Measurements from ENCODE around the gene TNC.
"Not testable (repeated sequence)": the region's sequence is repeated elsewhere in the genome, so short reads cannot be mapped to it uniquely, and the experiment has no call there.

The TNC gene

GRCh38 chr9:115143689-115144088, 25.7 kb upstream of the TNC start:
- no peak for TF ChIP-seq GATA1 (IDR thresholded peaks at IDR 0.05; ENCODE audit: low read depth, low read length)
- TF ChIP-seq POLR2A (IDR thresholded peaks at IDR 0.05; ENCODE audit: low read length): no peak
- no peak for DNase-seq

DNA sequence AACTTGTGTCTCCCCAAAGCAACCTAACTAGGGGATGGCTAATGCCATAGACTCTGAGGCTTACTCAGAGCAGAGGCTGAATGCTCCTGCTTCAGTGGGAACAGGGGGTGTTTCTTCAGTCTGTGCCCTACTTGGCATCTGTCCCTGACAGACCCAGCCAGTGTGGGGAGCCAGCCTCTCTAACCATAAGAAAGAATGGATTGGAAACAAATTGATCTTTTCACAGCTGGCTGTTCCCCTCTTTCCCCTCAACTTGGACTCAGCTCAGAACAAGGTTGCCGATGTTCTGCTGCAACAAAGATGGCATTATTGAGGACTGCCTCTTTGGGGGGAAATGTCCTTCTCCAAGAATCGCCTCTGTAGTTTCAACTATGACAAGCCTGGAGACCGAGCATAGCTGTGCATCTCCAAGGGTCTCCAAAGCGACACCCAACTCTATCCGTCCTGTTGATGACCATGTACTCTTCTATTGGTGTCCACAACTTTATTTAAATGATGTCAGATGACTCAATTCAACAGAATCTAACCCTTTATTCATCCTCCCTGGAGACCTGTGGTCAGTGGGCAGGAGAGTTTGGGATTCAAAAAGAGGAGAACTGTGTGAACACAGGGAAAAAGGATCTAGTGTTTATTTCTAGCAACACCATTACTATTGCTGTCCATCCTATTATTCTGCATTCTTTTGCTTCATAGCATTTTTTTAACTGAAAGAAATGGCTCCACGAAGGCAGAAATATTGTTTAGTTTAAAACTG, 24.7 kb upstream of the TNC start:
- DNase-seq: no peak
- no peak for TF ChIP-seq POLR2A (IDR thresholded peaks at IDR 0.05; ENCODE audit: low read length)
- no peak for TF ChIP-seq GATA1 (IDR thresholded peaks at IDR 0.05; ENCODE audit: low read depth, low read length)

DNA sequence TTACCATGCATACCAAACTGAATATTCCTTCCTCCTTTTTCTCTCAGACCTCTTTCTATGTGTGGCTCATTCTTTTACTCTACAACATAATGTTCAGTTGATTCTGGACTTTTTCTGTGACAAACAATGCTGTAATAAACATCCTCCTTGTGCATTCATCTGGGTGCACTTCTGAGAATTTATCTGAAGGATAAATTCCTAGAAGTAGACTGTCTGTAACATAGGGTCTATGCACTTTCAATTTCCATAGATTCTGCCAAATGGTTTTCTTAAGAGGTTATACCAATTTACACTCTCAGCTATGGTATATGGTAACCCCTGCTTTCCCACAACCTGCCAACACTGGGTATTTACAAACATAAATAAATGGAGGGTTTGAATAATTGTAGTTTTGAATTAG, 24.1 kb upstream of the TNC start:
- TF ChIP-seq GATA1 (IDR thresholded peaks at IDR 0.05; ENCODE audit: low read depth, low read length) (no peak), POLR2A (IDR thresholded peaks at IDR 0.05; ENCODE audit: low read length) (no peak)
- no peak for DNase-seq

GRCh38 chr9:115141612-115142011, 23.7 kb upstream of the TNC start:
- no peak for DNase-seq
- TF ChIP-seq GATA1 (IDR thresholded peaks at IDR 0.05; ENCODE audit: low read depth, low read length): no peak
- TF ChIP-seq POLR2A (IDR thresholded peaks at IDR 0.05; ENCODE audit: low read length): no peak

GRCh38 chr9:115138151-115138550, 20.2 kb upstream of the TNC start:
- TF ChIP-seq GATA1 (IDR thresholded peaks at IDR 0.05; ENCODE audit: low read depth, low read length) (no peak), POLR2A (IDR thresholded peaks at IDR 0.05; ENCODE audit: low read length) (no peak)
- no peak for DNase-seq

DNA sequence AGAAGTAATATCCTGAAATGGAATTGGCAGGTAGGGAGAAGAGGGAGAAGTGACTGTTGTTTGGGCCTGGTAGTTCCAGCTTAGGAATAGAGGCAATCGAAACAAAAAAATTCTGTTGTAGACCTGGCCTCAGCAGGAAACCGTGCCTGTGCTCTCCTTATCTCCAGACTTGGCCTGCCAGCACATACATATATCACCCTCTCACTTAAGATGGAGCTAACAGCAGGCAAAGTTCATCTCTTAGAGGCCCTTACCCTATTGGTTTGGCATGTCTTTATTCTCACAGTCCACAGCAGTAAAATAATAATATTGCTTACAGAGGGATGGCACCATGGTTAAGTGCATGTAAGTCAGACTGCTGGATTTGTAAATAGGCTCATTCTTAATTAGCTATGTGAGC, 19.6 kb upstream of the TNC start:
- TF ChIP-seq GATA1 (IDR thresholded peaks at IDR 0.05; ENCODE audit: low read depth, low read length) (no peak), POLR2A (IDR thresholded peaks at IDR 0.05; ENCODE audit: low read length) (no peak)
- DNase-seq: no peak

DNA sequence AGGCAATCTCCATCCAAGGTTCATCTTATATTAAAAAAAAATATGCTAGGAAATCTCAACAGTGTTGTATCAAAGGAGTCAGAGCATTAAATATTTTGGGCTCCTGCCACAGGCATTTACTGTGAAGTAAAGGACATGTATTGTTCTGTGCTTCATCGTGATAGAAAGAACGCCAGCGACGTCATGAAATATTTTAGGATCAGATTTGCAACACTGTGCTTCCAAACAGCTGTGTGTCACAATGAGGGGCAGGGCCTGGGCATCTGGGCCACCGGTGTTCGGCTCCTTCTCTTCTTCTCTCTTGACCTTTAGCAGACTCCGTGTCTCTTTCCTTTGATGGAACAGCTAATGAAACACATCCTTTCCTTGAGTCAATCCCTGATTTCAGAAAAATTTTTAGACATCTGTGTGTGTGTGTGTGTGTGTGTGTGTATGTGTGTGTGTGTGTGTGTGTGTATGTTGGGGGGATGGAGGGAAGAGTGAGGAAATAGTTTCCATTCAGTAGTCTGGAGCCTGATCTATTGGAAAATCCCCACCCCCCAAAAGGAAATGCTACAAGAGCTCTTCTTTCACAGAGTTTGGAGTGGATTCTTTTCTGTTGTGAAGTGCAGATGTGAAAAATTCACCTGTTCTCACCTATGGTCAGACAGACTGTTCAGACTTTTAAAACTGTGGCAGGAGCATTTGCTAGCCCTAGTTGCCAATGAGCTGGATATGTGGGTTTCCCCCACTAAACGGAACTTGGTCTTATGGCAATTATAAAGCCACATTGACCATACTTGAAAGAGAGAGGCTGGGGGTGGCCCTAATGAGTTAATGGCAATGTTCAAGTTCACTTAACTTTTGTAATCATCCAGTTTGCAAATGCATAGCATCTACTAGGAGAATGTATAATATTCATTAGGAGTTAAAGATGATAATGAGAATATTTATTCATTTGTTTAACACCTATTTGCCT, 18.1 kb upstream of the TNC start:
- TF ChIP-seq POLR2A (IDR thresholded peaks at IDR 0.05; ENCODE audit: low read length) (no peak), GATA1 (IDR thresholded peaks at IDR 0.05; ENCODE audit: low read depth, low read length) (no peak)
- DNase-seq: no peak

DNA sequence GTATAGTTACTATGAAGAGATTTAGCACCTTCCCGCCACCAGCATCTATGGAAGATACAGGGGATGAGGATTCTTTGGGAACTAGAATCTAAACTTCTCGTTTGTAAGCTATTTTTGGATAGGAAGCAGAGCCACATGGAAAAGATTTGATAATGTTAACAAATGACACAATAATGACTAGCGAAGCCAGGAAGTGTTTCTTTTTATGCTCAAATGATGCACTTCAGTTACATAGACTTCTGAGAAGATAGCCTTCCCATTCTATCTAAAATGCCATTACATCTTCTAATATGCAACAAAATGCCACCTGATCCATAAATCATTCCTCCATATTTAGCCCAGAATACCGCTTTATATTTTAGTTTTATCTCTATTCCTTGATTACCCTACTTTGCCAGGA, 17.0 kb upstream of the TNC start:
- TF ChIP-seq POLR2A (IDR thresholded peaks at IDR 0.05; ENCODE audit: low read length) (no peak), GATA1 (IDR thresholded peaks at IDR 0.05; ENCODE audit: low read depth, low read length) (no peak)
- no peak for DNase-seq

- TF ChIP-seq GATA1 (IDR thresholded peaks at IDR 0.05; ENCODE audit: low read depth, low read length) (no peak), POLR2A (IDR thresholded peaks at IDR 0.05; ENCODE audit: low read length) (no peak)
- DNase-seq: no peak
Observed at GRCh38 chr9:115133649-115134048, 15.7 kb upstream of the TNC start.

DNA sequence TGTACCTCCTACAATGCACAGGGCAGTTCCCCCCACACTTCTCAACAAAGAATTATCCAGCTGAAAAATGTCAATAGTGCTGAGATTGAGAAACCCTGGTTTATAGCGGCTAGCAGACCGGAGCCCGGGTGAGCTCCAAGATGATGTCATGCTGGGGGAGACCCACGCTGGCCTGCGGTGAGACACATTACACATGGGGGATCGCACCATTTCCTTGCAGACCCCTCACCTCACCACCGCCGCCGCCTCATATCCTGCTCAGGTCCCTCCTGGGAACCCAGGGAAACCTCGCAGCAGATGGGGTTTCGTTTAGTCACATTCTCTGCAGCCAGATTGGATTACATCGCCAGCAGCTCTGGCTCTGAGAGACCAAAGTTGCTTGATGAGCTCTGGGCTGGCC, 14.7 kb upstream of the TNC start:
- TF ChIP-seq GATA1 (IDR thresholded peaks at IDR 0.05; ENCODE audit: low read depth, low read length): no peak
- TF ChIP-seq POLR2A (IDR thresholded peaks at IDR 0.05; ENCODE audit: low read length): no peak
- DNase-seq: no peak

DNA sequence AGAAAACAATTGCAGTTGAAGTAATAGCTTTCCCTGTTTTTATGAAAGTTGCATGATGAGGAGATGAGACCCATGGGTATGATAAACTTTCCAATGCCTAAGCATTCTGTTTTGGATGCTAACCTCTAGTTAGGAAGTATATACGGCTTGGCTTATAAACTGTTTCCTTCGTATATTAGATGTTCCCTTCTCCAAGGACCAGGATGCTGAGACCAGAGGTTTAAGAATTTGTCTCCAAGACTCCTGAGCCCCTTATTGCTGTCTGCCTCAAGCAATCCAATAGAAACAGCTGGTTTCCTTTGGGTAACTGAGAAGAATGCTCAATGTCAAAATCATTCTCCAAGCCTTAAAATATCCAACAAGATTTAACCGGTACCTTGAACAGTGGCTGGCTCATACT, 12.2 kb upstream of the TNC start:
- TF ChIP-seq POLR2A (IDR thresholded peaks at IDR 0.05; ENCODE audit: low read length) (no peak), GATA1 (IDR thresholded peaks at IDR 0.05; ENCODE audit: low read depth, low read length) (no peak)

DNA sequence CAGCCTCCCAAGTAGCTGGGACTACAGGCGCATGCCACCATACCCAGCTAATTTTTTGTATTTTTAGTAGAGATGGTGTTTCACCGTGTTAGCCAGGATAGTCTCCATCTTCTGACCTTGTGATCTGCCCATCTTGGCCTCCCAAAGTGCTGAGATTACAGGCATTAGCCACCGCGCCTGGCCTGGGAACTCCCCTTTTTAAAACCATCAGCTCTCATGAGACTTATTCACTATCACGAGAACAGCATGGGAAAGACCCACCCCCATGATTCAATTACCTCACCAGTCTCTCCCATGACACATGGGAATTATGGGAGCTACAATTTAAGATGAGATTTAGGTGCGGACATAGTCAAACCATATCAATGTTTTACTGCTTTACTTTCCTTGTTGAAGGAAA, 10.8 kb upstream of the TNC start:
- DNase-seq: not testable (repeated sequence)

More for the DNA sequence above, 12.2 kb upstream of the TNC start:
- no peak for DNase-seq

DNA sequence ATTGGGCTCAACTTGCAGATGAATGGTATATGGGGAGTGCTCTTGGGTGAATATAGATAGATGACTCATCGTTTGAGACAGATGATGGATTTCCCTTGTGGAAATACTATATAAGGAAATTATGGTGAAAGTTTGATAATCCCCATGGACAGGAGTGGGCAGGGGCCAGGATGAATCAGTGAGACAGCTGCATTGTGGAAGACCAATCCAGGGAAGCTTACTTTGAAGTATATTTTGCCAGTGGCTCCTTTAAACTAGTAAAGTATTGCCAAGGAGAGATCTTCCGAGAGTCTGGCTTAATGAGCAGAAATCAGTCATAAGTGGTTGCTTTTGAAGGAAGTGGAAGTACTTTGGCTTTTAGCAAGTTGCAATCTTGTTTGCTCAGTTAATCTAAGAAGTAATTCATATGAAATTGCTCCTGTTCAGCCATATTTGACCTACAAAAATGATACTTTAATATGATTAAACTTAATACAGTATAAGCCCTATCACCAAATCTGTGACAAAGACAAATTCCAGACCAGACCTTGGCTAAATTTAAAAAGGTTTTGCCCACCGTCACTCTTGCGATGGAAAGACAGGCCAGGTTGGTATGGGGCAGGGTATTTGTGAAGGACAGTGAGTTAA, 9.3 kb upstream of the TNC start:
- no peak for DNase-seq
- TF ChIP-seq GATA1 (IDR thresholded peaks at IDR 0.05; ENCODE audit: low read depth, low read length) (no peak), POLR2A (IDR thresholded peaks at IDR 0.05; ENCODE audit: low read length) (no peak)

DNA sequence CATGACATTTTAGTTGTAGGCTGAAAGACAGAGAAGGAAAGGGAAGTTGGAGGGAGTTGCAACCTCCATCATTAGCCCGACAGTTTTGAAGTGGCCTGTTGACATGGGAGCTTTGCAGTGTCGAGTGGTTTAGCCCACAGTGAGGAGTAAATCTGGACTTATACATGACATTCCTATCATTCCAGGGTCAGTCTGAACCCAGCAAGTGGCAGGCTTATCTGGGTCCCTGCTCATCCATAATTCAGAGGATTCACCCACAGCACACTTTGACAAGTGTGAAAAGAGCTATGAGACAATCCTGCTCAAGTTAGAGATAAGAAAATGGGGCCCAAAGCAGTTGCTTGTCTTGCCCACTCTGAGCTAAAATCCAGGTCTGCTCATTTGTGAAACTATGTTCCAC, 8.4 kb upstream of the TNC start:
- no peak for DNase-seq
- no peak for TF ChIP-seq POLR2A (IDR thresholded peaks at IDR 0.05; ENCODE audit: low read length)
- no peak for TF ChIP-seq GATA1 (IDR thresholded peaks at IDR 0.05; ENCODE audit: low read depth, low read length)

Measured in erythroblast (primary cell).